ENCODE measurements around the gene TIMP1. TPM values are rescaled to one million over a fixed set of nuclear protein-coding genes. Genes with fewer than 3 reads are reported as not detected.

TIMP1 gene
- total and polyA plus RNA-seq, 2 experiments from 2014 or later = 39.0 to 117 TPM

GRCh38 chrX:47571896-47572295 lies 10.3 kb upstream of the TIMP1 start:
- H3K27ac Mint-ChIP-seq = no peak overlapping the region; the same call in 1 of the 2 replicates

More at GRCh38 chrX:47571896-47572295, 10.3 kb upstream of the TIMP1 start:
- H3K79me2 ChIP-seq (replicated peaks; ENCODE audit: insufficient read depth) = no peaks in the 10 kb centered on the region
- no peaks in the 10 kb centered on the region for H3F3A ChIP-seq (replicated peaks; ENCODE audit: low read depth)
- TF ChIP-seq CREB1 (CRISPR knock-in tag; IDR thresholded peaks at IDR 0.05; ENCODE audit: low read depth) = no peak
- TF ChIP-seq NANOG (IDR thresholded peaks at IDR 0.05; ENCODE audit: borderline replicate concordance) = no peak
- TF ChIP-seq ZNF331 (CRISPR knock-in tag; IDR thresholded peaks at IDR 0.05; ENCODE audit: low read depth) = no peak
- TF ChIP-seq EZH2phosphoT487 (IDR thresholded peaks at IDR 0.05; ENCODE audit: unreplicated experiment) = no peak
- no peak for TF ChIP-seq EZH2 (IDR thresholded peaks at IDR 0.05; ENCODE audit: low read depth, unreplicated experiment)
- no peak for TF ChIP-seq POLR2AphosphoS5 (IDR thresholded peaks at IDR 0.05; ENCODE audit: low read depth)
- TF ChIP-seq, protein P1, sequence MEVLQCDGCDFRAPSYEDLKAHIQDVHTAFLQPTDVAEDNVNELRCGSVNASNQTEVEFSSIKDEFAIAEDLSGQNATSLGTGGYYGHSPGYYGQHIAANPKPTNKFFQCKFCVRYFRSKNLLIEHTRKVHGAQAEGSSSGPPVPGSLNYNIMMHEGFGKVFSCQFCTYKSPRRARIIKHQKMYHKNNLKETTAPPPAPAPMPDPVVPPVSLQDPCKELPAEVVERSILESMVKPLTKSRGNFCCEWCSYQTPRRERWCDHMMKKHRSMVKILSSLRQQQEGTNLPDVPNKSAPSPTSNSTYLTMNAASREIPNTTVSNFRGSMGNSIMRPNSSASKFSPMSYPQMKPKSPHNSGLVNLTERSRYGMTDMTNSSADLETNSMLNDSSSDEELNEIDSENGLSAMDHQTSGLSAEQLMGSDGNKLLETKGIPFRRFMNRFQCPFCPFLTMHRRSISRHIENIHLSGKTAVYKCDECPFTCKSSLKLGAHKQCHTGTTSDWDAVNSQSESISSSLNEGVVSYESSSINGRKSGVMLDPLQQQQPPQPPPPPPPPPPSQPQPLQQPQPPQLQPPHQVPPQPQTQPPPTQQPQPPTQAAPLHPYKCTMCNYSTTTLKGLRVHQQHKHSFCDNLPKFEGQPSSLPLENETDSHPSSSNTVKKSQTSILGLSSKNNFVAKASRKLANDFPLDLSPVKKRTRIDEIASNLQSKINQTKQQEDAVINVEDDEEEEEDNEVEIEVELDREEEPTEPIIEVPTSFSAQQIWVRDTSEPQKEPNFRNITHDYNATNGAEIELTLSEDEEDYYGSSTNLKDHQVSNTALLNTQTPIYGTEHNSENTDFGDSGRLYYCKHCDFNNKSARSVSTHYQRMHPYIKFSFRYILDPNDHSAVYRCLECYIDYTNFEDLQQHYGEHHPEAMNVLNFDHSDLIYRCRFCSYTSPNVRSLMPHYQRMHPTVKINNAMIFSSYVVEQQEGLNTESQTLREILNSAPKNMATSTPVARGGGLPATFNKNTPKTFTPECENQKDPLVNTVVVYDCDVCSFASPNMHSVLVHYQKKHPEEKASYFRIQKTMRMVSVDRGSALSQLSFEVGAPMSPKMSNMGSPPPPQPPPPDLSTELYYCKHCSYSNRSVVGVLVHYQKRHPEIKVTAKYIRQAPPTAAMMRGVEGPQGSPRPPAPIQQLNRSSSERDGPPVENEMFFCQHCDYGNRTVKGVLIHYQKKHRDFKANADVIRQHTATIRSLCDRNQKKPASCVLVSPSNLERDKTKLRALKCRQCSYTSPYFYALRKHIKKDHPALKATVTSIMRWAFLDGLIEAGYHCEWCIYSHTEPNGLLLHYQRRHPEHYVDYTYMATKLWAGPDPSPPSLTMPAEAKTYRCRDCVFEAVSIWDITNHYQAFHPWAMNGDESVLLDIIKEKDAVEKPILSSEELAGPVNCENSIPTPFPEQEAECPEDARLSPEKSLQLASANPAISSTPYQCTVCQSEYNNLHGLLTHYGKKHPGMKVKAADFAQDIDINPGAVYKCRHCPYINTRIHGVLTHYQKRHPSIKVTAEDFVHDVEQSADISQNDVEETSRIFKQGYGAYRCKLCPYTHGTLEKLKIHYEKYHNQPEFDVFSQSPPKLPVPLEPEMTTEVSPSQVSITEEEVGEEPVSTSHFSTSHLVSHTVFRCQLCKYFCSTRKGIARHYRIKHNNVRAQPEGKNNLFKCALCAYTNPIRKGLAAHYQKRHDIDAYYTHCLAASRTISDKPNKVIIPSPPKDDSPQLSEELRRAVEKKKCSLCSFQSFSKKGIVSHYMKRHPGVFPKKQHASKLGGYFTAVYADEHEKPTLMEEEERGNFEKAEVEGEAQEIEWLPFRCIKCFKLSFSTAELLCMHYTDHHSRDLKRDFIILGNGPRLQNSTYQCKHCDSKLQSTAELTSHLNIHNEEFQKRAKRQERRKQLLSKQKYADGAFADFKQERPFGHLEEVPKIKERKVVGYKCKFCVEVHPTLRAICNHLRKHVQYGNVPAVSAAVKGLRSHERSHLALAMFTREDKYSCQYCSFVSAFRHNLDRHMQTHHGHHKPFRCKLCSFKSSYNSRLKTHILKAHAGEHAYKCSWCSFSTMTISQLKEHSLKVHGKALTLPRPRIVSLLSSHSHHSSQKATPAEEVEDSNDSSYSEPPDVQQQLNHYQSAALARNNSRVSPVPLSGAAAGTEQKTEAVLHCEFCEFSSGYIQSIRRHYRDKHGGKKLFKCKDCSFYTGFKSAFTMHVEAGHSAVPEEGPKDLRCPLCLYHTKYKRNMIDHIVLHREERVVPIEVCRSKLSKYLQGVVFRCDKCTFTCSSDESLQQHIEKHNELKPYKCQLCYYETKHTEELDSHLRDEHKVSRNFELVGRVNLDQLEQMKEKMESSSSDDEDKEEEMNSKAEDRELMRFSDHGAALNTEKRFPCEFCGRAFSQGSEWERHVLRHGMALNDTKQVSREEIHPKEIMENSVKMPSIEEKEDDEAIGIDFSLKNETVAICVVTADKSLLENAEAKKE (CRISPR knock-in tag; IDR thresholded peaks at IDR 0.05) = no peak
- H3K4me1 ChIP-seq (ENCODE audit: insufficient read depth) = peaks cover 5% of the 10 kb centered on the region; the same call in 1 of the 2 replicates
- peaks cover 57% of the 10 kb centered on the region for H3K36me3 Mint-ChIP-seq (ENCODE audit: low read depth)
- no peaks in the 10 kb centered on the region; the same call in 2 of the 3 replicates for H3K9me3 Mint-ChIP-seq
- no peaks in the 10 kb centered on the region for H3K36me3 ChIP-seq (ENCODE audit: insufficient read depth)
- H3K4me1 Mint-ChIP-seq = peaks cover 23% of the 10 kb centered on the region
- H3K27me3 ChIP-seq (ENCODE audit: insufficient read depth) = no peaks in the 10 kb centered on the region
- H3K4me2 ChIP-seq = no peak overlapping the region
- no peak overlapping the region for H2AFZ ChIP-seq
- no peaks in the 10 kb centered on the region for H4K20me1 ChIP-seq (replicated peaks; ENCODE audit: insufficient read depth)
- H3K9me2 ChIP-seq (ENCODE audit: insufficient read depth) = no peaks in the 10 kb centered on the region
- ATAC-seq (no peak), DNase-seq (ENCODE audit: low spot score) (no peak)
- H3K27ac ChIP-seq (ENCODE audit: low read depth) = no peak overlapping the region
- peaks cover 20% of the 10 kb centered on the region for H3K27me3 Mint-ChIP-seq (ENCODE audit: insufficient read depth, low read depth, poor library complexity)
- H3K4me3 ChIP-seq = no peak overlapping the region
- no peak overlapping the region for H3K4me3 Mint-ChIP-seq

All from GM23338 (cell line).